UCSD-AML1 (cell line): Measurements from ENCODE around the gene G3BP2.
"Not testable (repeated sequence)": the region's sequence is repeated elsewhere in the genome, so short reads cannot be mapped to it uniquely, and the experiment has no call there.

Experiments used
- DNase-seq: peaks from one replicate; lab custom pipeline; 2025; ENCODE audit not compliant: unreplicated experiment; lab: John Stamatoyannopoulos, UW

G3BP2 gene

GRCh38 chr4:75685546-75686189, 12.5 kb upstream of the G3BP2 start:
- DNase-seq, result no peak

DNA sequence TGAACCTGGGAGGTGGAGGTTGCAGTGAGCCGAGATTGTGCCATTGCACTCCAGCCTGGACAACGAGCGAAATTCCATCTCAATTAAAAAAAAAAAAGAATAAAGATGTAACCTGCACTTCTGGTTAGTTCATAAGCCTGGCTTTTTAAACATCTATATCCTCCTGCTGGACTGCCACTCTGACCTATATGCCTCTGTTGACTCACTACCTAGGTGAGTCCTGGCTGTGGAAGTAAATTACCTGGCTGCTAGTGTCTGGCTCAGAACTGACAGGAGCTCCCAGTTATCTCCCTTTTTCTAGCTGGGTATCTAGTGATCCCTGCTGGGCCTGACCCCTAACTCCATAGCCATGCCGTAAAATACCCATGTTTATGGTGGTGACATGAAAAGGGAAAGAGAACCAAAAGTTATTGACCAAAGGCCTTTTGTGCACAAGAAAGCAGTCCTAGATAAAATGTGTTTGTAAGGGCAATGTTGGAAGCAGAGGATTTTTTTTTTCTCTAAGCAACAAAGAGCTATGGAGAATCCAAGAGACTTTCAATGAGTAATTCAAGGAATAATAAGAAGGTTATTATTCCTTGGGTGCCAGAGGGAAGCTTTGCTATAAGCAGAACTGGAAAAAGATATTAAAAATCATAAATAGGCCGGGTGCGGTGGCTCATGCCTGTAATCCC, 10.4 kb upstream of the G3BP2 start:
- DNase-seq, result no peak

- no peak for DNase-seq
These were observed 6.8 kb upstream of the G3BP2 start for GRCh38 chr4:75679876-75680575.

GRCh38 chr4:75678965-75679364, 5.8 kb upstream of the G3BP2 start:
- DNase-seq, result no peak

GRCh38 chr4:75678473-75678872, 5.3 kb upstream of the G3BP2 start:
- no peak for DNase-seq

DNA sequence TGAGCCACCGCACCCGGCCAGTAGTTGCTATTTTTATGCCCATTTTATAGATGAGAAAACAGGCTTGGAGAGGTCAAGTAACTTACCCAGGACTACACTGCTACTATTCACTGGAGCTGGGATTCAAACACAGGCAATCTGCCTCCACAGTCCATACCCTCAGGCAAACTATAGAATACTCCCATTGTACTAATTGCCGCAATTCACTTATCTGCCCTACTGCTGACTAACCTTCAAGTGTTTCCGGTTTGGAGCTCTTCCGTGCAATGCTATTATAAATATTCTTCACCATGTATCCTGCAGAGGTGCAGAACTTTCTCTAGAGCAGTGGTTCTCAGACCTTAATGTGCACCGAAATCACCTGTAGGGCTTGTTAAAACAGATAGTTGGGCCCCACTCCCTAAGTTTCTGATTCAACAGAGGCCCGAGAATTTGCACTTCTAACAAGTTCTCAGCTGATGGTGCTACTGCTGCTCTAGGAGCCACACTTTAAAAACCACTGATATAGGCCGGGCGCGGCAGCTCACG, 1.9 kb upstream of the G3BP2 start:
- DNase-seq, result no peak

DNA sequence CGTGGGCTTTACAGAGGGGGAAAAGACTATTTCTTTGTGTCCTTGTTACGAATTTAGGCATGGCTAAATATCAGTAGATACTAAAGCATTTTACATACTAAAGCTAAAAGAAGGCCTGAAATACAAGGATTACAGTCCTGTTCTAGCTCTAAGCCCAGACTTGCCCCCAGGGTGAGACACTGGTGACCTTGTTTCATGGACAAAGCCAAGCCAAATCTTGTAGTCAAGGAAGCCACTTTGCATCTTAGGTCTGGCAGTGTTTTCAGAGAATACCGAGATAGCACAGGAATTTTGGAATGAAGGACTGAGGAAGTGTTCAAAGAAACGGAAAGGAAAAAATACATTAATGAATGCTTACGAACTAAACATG, 733 bp upstream of the G3BP2 start:
- no peak for DNase-seq

GRCh38 chr4:75672461-75673026, 667 bp downstream of the G3BP2 start:
- peak; percentile 70 for DNase-seq

- DNase-seq, result no peak
These were observed 1.3 kb downstream of the G3BP2 start for GRCh38 chr4:75671802-75672421.

- DNase-seq, result no peak
These were observed 4.6 kb downstream of the G3BP2 start for GRCh38 chr4:75668596-75668995.

DNA sequence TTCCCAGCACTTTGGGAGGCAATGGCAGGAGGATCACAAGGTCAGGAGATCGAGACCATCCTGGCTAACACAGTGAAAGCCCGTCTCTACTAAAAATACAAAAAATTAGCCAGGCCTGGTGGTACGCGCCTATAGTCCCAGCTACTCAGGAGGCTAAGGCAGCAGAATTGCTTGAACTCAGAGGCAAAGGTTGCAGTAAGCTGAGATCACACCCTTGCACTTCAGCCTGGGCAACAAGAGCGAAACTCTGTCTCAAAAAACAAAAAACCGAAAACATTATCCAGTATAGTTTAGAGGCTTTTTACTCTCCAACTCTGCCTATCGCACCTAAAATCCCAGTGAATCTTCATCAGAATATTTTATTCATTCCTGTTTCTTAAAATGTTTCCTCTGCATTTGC, 5.6 kb downstream of the G3BP2 start:
- DNase-seq, result not testable (repeated sequence)

- no peak for DNase-seq
These were observed 6.9 kb downstream of the G3BP2 start for GRCh38 chr4:75666299-75666698.

DNA sequence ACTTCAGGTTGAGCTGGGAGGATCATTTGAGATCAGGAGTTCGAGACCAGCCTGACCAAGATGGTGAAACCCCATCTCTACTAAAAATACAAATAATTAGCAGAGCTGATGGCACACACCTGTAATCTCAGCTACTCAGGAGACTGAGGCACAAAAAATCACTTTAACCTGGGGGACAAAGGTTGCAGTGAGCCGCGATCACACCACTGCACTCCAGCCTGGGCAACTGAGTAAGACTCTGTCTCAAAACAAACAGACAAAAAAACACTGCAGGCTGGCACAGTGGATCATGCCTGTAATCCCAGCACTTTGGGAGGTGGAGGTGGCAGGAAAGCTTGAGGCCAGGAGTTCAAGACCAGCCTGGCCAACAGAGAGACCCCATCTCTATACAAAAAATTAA, 8.6 kb downstream of the G3BP2 start:
- DNase-seq, result not testable (repeated sequence)

DNA sequence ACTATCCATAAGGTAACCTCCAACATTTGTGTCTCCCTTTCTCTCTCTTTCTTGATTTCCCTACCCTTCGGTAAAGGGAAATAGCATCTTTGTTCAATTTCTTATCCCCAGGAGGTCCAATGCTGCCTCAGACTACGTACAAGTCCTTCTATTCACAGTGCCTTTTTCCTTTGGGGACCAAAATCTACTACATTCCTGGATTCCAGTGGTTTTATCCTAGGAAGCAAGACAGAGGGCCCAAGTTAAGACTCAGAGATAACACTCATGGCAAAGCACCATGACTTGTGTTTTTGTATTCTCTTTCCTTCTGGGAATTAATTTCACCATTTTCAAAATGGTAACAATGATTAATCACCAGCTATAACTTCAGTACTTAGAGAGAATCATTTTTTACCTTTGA, 10.6 kb downstream of the G3BP2 start:
- no peak for DNase-seq

DNA sequence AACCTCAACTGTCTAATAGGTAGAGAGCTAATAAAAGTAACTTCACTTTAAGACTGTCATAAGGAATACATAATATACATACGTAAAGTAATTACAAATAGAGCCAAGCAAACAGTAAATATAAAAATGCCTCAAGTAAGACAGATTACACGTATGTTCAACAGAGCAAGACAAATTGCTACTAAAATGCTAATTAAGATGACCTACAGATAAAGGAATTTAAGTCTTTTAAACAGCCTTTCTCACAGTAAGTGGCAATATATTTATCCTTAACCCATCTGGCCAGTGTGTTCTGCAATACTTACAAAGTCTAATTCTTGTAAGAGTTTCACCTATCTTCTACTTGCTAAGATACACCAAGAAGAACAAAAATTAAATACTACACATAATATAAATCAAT, 12.7 kb downstream of the G3BP2 start:
- no peak for DNase-seq

DNA sequence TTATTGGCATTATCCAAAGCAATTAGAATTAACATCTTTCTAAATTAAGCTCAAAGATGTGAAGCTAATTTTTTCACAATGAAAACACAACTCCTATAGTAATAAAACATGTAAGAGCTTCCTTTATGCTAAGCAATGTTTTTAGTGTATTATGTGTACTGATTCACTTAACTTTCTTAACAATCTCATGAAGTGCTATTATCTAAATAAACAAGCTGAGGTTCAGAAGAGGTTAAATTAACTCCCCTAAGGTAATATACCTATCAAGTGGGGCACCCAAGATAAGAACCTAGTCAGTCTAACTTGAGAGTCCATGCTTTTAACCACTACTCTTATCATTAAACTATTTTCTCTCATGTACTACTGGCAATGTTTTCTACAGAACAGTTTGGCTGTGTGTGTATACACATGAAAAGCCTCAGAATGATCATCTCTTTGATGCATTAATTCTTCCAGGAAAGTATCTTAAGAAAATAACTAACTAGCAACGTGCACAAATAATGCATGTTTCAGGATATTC, 13.6 kb downstream of the G3BP2 start:
- no peak for DNase-seq

DNA sequence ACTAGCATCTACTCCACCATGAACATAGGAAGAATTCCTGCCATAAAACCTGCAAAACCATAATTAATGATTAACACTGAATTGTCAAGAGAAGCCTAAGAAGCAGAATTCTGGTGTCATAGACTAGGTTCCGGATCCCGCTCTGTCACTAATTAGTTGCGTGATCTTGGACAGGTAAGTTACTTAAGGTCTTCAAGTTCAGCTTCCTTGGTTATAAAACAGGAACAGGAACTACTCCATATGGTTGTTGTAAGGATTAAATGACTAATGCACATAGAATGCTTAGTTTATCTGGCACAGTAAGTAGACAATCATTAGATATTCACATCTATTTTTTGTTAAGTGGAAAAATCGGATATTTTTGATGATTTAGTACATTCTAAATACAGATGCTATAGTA, 14.3 kb downstream of the G3BP2 start:
- DNase-seq, result no peak

DNA sequence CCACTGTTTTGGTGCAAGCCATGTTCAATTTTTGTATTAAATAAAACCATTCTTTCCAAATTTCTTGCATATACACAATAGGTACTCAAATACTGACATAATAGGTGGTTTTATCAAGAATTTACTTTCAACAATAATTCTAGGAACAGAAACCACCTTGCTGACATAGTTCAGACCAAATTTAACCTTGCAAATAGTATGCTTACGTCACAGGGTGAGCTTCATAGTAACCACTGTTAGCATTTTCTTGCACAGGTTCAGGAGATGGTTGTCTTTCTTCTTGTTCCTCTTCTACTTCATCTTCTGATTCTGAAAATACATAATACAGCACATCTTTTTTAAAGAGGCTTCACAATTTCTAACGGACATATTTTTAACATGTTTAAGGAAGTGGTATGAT, 17.6 kb downstream of the G3BP2 start:
- DNase-seq, result no peak

DNA sequence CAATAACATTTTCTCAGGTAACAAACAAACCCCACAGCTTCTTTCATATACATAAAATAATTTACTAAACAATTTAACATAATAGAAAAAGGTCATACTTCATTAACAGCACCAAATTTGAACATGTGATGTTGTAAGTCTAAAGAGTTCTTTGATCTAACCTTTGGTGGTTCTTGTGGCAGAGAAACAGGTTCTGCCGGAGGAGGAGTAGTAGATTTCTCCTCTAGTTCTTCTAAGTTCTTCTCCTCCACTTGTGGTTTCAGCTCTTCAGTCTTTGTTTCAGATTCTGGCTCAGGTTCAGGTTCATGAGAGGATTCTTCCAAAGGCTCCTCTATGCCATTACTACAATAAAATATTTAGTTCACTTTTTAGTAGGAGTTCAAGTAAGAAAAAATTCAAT, 18.3 kb downstream of the G3BP2 start:
- DNase-seq, result no peak

- no peak for DNase-seq
These were observed 19.2 kb downstream of the G3BP2 start for GRCh38 chr4:75653845-75654503.

- no peak for DNase-seq
These were observed 29.1 kb downstream of the G3BP2 start for GRCh38 chr4:75644095-75644494.
